Ascending aorta (tissue), 2 donors: ENCODE measurements around the gene RAB9A. TPM values are rescaled to one million over a fixed set of nuclear protein-coding genes. Genes with fewer than 3 reads are reported as not detected.
"Not testable (repeated sequence)": the region's sequence is repeated elsewhere in the genome, so short reads cannot be mapped to it uniquely, and the experiment has no call there.

Experiments
- DNase-seq, 2 donors: peaks; one replicate each; pipeline ENCODE4 v3.0.0-alpha.2; 2019; ENCODE audit warnings: low spot score in 2 of 2
- H3K27ac ChIP-seq, 2 donors: fragments of 200-600 bp; sonication (generic); one replicate each; pipeline ENCODE4 v1.5.1; 2016 to 2017; ENCODE audit warnings: mild to moderate bottlenecking in 1 of 2
- H3K27me3 ChIP-seq: fragments of 200-600 bp; sonication (generic); one replicate; pipeline ENCODE4 v1.5.1; 2017
- H3K36me3 ChIP-seq, 2 donors: fragments of 200-600 bp; sonication (generic); one replicate each; pipeline ENCODE4 v1.5.1; 2016
- H3K4me1 ChIP-seq, 2 donors: fragments of 200-600 bp; sonication (generic); one replicate each; pipeline ENCODE4 v1.5.1; 2016 to 2017; ENCODE audit warnings: mild to moderate bottlenecking in 1 of 2
- H3K4me3 ChIP-seq, 2 donors: fragments of 200-600 bp; sonication (generic); one replicate each; pipeline ENCODE4 v1.5.1; 2016 to 2017; ENCODE audit warnings: mild to moderate bottlenecking in 1 of 2
- H3K9me3 ChIP-seq, 2 donors: fragments of 200-600 bp; sonication (generic); one replicate each; pipeline ENCODE4 v1.5.1; 2016
- CTCF ChIP-seq, 3 experiments: fragments of 200-600 bp in 2 of 3; fragments of 450-650 bp in 1 of 3; sonication (generic) in 2 of 3; IDR thresholded peaks; one replicate each; pipeline ENCODE4 v1.5.1; 2016 to 2019; ENCODE audit warnings: antibody characterized with exemption in 3 of 3, mild to moderate bottlenecking in 1 of 3, moderate library complexity in 1 of 3
- intact Hi-C: fragments of 100-400 bp; cut with DNase I; formaldehyde crosslinking; loops from one replicate; pipeline ENCODE4 v1.15.1; 2023
- total RNA-seq: library from RNA; depleted of rRNA; stranded (reverse); fragments of >200 nt; gene quantifications from one replicate; pipeline ENCODE4 v1.1.0, GENCODE V29; 2016

RAB9A gene
- total RNA-seq, 1 donor from 2014 or later, result 1.5 TPM

DNA sequence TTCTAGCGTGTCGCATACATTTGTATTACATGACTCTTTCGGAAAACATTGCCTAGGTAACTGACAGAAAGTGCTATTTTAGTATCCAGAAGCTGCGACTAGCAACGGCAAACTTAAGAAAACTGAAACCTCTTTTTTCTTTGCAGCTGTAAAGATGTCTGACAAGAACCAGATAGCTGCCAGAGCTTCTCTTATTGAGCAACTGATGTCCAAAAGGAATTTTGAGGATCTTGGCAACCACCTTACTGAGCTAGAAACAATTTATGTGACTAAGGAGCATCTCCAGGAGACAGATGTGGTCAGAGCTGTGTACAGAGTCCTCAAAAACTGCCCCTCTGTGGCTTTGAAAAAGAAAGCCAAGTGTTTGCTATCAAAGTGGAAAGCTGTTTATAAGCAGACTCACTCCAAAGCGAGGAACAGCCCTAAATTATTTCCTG is 26.6 kb upstream of the RAB9A start:
- Histone ChIP-seq H3K36me3 (peaks cover 0 to 10% of the 10 kb centered on the region in 2 donors), H3K27ac (peak overlapping the region; percentile 25 to 39), H3K27me3 (no peaks in the 10 kb centered on the region), H3K4me1 (peaks cover 0 to 3% of the 10 kb centered on the region in 2 donors), H3K9me3 (no peaks in the 10 kb centered on the region), H3K4me3 (peak overlapping the region in 1 of 2 donors; percentile 24)
- DNase-seq, result no peak
- TF ChIP-seq CTCF (IDR thresholded peaks at IDR 0.05), result no peak
- intact Hi-C loops, result loop anchor here (5.0 kb wide), 1 partner anchor 230 kb away; no protein-coding TSS in a partner anchor

DNA sequence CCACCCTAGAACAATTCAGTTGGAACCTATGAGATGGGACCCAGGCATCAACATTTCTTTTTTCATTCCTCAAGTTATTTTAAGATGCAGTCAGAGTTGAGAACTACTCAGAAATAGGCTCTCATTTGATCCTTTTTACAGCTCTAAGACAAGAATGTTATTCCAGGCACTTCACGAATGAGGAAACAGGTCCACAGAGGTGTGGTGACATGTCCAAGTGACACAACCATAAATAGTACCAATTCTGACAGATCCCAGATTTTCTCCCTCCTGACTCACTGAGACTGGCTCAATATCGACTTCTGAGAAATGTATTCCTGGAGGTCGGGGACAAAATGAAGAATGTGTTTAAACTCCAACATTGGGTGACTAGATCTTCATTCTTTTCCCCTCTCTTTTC is 24.9 kb upstream of the RAB9A start:
- intact Hi-C loops, result loop anchor here (1.0 to 5.0 kb wide), 2 partner anchors 25 to 228 kb away; partner anchors contain the start of gene RAB9A
- H3K27me3 ChIP-seq, result no peaks in the 10 kb centered on the region
- H3K36me3 ChIP-seq, result peaks cover 0 to 10% of the 10 kb centered on the region in 2 donors
- peaks cover 0 to under 1% of the 10 kb centered on the region in 2 donors for H3K4me1 ChIP-seq
- H3K9me3 ChIP-seq, result no peaks in the 10 kb centered on the region
- no peak overlapping the region for H3K4me3 ChIP-seq
- TF ChIP-seq CTCF (IDR thresholded peaks at IDR 0.05), result no peak
- peak overlapping the region; percentile 57 to 61 for H3K27ac ChIP-seq
- DNase-seq, result no peak

GRCh38 chrX:13666836-13667235 is 22.1 kb upstream of the RAB9A start:
- intact Hi-C loops, result no loop called here

GRCh38 chrX:13667919-13668318 is 21.0 kb upstream of the RAB9A start:
- H3K27ac ChIP-seq, result no peak overlapping the region
- H3K27me3 ChIP-seq, result no peaks in the 10 kb centered on the region
- H3K9me3 ChIP-seq, result no peaks in the 10 kb centered on the region
- DNase-seq, result no peak
- no peak for TF ChIP-seq CTCF (IDR thresholded peaks at IDR 0.05)
- no peak overlapping the region for H3K4me3 ChIP-seq
- intact Hi-C loops, result no loop called here
- H3K4me1 ChIP-seq, result no peaks in the 10 kb centered on the region
- peaks cover 0 to 3% of the 10 kb centered on the region in 2 donors for H3K36me3 ChIP-seq

More at GRCh38 chrX:13666836-13667235, 22.1 kb upstream of the RAB9A start:
- no peaks in the 10 kb centered on the region for H3K27me3 ChIP-seq
- H3K36me3 ChIP-seq, result peaks cover 0 to 10% of the 10 kb centered on the region in 2 donors
- H3K4me1 ChIP-seq, result no peaks in the 10 kb centered on the region
- no peak overlapping the region for H3K4me3 ChIP-seq
- DNase-seq, result no peak
- no peak for TF ChIP-seq CTCF (IDR thresholded peaks at IDR 0.05)
- H3K9me3 ChIP-seq, result no peaks in the 10 kb centered on the region
- no peak overlapping the region for H3K27ac ChIP-seq

DNA sequence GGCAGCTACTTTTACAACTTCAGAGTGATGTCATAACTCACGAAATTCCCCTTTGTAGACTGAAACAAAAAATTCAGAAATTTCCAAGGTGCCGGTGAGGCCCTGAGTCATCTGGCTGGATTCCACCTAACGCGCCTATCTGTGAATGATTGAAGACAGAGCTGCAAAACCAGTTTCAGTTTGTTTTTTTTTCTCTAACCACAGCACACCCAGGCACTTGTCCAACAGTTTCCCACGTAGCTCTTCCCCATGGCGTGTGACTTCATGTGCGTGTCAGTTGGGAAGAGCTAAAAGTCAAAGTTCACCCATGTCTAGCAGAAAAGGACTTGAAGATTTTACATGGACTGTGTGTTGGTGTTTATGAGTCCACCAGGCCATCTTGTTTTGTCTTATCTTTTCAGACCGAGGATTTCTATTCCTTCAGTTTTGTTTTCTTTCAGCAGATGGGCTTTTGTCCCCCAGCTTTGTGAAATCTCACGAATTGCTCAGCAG is 19.6 kb upstream of the RAB9A start:
- Histone ChIP-seq H3K4me1 (no peaks in the 10 kb centered on the region), H3K27me3 (no peaks in the 10 kb centered on the region), H3K4me3 (peak overlapping the region in 1 of 2 donors; percentile 2), H3K9me3 (no peaks in the 10 kb centered on the region), H3K36me3 (no peaks in the 10 kb centered on the region), H3K27ac (no peak overlapping the region)
- no peak for DNase-seq
- no peak for TF ChIP-seq CTCF (IDR thresholded peaks at IDR 0.05)
- intact Hi-C loops, result no loop called here

GRCh38 chrX:13669755-13670154 is 19.2 kb upstream of the RAB9A start:
- H3K27ac ChIP-seq, H3K4me1 ChIP-seq, DNase-seq, H3K4me3 ChIP-seq, H3K9me3 ChIP-seq, H3K27me3 ChIP-seq, H3K36me3 ChIP-seq, intact Hi-C loops: not testable (repeated sequence)
